ENCODE results near the gene TCF4.

Gene TCF4

DNA sequence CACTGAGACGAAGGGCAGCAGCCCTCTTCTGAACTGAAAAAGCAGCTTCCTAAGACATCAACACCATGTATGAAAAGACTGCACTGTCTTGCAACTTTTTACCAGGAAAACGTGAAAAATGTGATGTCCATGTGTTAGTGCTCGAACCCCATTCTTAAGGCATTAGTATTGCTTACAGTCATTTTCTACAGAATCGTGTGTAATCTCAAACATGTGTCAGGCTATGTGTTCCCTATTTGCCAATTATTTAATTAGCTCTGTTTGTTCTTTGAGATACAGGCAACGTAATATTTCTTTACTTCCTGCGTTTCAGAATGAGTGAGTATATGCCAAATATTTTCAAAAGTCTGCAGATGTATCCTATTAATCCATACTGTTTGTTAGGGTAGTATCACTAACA lies 321.0 kb downstream of the TCF4 start:
- Mint-ChIP-seq H3K27me3 (ENCODE audit: low read depth, poor library complexity) (no peaks in the 10 kb centered on the region), H3K4me3 (no peak overlapping the region), H3K9me3 (no peaks in the 10 kb centered on the region), H3K4me1 (peaks cover 42% of the 10 kb centered on the region), H3K36me3 (ENCODE audit: low read depth) (peaks cover 73% of the 10 kb centered on the region), H3K27ac (no peak overlapping the region)
- no peak for TF ChIP-seq CTCF (IDR thresholded peaks at IDR 0.05)
- no peak for DNase-seq

GRCh38 chr18:55265984-55266383 lies 322.0 kb downstream of the TCF4 start:
- H3K4me1 Mint-ChIP-seq = peaks cover 42% of the 10 kb centered on the region
- no peak overlapping the region for H3K4me3 Mint-ChIP-seq
- no peaks in the 10 kb centered on the region for H3K9me3 Mint-ChIP-seq
- H3K27ac Mint-ChIP-seq = no peak overlapping the region
- DNase-seq = no peak
- H3K36me3 Mint-ChIP-seq (ENCODE audit: low read depth) = peaks cover 72% of the 10 kb centered on the region
- no peaks in the 10 kb centered on the region for H3K27me3 Mint-ChIP-seq (ENCODE audit: low read depth, poor library complexity)
- no peak for TF ChIP-seq CTCF (IDR thresholded peaks at IDR 0.05)

DNA sequence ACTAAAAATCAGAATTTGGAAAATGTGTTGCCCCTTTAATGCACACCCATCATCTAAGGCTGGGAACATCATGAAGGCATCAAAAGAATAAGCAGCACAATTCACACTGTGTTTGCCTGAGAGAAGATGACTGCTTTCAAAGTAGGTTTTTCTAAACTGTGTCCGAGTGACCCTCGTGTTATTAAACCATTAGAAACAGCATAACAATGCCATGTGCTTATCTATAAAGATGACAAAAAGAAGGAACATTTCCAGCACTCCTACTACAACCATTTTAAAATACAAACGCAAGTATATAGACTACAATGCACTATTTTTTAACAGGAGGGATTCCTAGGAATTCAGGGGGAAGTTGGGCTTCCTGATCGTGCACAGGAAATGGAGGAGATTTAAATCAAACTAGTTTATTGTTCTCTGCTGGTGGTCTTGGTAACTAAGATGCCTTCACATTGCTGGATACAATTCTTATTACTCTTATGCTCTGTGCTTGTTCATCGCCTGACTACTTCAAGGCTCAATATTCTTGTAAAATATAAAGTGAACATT lies 322.8 kb downstream of the TCF4 start:
- Mint-ChIP-seq H3K4me1 (peaks cover 42% of the 10 kb centered on the region), H3K27ac (peak overlapping the region; percentile 87), H3K36me3 (ENCODE audit: low read depth) (peaks cover 74% of the 10 kb centered on the region), H3K4me3 (no peak overlapping the region), H3K9me3 (no peaks in the 10 kb centered on the region), H3K27me3 (ENCODE audit: low read depth, poor library complexity) (no peaks in the 10 kb centered on the region)
- no peak for TF ChIP-seq CTCF (IDR thresholded peaks at IDR 0.05)
- no peak for DNase-seq

DNA sequence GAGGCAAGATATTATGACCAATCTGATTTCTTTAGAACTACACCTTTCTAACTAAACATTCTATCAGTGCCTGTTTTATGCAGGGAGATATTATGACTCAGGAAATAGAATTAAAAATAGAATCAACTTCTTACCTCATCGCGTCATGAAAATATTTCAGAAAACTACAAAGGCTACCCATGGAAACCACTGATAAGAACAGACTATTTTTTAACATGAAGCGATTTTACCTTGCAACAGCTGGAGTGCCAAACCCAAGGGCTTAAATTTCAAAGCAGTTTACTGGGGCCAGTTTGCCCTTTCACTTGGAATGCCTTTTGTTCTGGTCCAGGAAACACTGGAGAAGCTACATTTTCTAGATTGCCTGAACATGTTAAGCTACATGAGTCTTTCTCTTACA lies 323.9 kb downstream of the TCF4 start:
- peak; percentile 11 for DNase-seq

GRCh38 chr18:55262021-55262560 lies 325.9 kb downstream of the TCF4 start:
- Mint-ChIP-seq H3K27ac (no peak overlapping the region), H3K36me3 (ENCODE audit: low read depth) (peaks cover 69% of the 10 kb centered on the region), H3K4me1 (peaks cover 34% of the 10 kb centered on the region), H3K9me3 (no peaks in the 10 kb centered on the region), H3K27me3 (ENCODE audit: low read depth, poor library complexity) (no peaks in the 10 kb centered on the region), H3K4me3 (no peak overlapping the region)
- DNase-seq = no peak
- TF ChIP-seq CTCF (IDR thresholded peaks at IDR 0.05) = no peak

More for the DNA sequence above, 323.9 kb downstream of the TCF4 start:
- peak overlapping the region; percentile 24 for H3K4me3 Mint-ChIP-seq
- TF ChIP-seq CTCF (IDR thresholded peaks at IDR 0.05) = no peak
- peaks cover 74% of the 10 kb centered on the region for H3K36me3 Mint-ChIP-seq (ENCODE audit: low read depth)
- peak overlapping the region; percentile 87 for H3K27ac Mint-ChIP-seq
- no peaks in the 10 kb centered on the region for H3K27me3 Mint-ChIP-seq (ENCODE audit: low read depth, poor library complexity)
- no peaks in the 10 kb centered on the region for H3K9me3 Mint-ChIP-seq
- peaks cover 42% of the 10 kb centered on the region for H3K4me1 Mint-ChIP-seq

DNA sequence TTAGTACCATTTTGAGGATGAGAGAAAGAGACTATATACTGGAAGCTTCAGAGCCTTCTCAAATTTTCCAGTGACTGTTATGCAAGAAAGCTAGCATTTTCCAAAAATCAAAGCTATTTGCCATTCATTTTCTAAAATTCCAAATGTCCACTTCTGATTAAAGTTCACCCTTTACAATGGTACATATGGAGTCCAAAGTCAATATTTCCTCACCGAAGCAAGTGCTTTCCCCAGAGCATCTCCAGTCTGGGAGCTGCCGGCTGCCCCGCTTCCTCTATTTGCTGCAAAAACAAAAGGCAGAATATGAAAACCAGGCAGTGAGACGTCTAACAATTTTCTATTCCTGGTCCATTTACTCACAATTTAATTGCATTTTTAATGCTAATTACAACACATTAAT lies 326.7 kb downstream of the TCF4 start:
- H3K36me3 Mint-ChIP-seq (ENCODE audit: low read depth) = peaks cover 68% of the 10 kb centered on the region
- no peaks in the 10 kb centered on the region for H3K9me3 Mint-ChIP-seq
- DNase-seq = no peak
- H3K4me1 Mint-ChIP-seq = peaks cover 28% of the 10 kb centered on the region
- no peak overlapping the region for H3K4me3 Mint-ChIP-seq
- H3K27me3 Mint-ChIP-seq (ENCODE audit: low read depth, poor library complexity) = no peaks in the 10 kb centered on the region
- H3K27ac Mint-ChIP-seq = no peak overlapping the region
- no peak for TF ChIP-seq CTCF (IDR thresholded peaks at IDR 0.05)
